ENCODE results near the gene UCK2. TPM values are rescaled to one million over a fixed set of nuclear protein-coding genes. Genes with fewer than 3 reads are reported as not detected.
A peak's percentile ranks its signal among the peaks of the same experiment; 100 is the strongest.
"Not testable (repeated sequence)": the region's sequence is repeated elsewhere in the genome, so short reads cannot be mapped to it uniquely, and the experiment has no call there.

UCK2 gene
- total and polyA plus RNA-seq, 9 of the 15 experiments (the other 6 are each of a cell fraction or from before 2014, with no cell fraction given), result 71.6 to 145 (median 95.8) TPM

DNA sequence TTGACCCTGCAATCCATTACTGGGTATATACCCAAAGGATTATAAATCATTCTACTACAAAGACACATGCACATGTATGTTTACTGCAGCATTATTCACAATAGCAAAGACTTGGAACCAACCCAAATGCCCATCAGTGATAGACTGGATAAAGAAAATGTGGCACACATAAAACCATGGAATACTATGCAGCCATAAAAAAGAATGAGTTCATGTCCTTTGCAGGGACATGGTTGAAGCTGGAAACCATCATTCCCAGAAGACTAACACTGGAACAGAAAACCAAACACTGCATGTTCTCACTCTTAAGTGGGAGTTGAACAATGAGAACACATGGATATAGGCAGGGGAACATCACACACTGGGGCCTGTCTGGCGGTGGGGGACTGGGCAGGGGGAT lies 22.9 kb upstream of the UCK2 start:
- ATAC-seq; POLR2A ChIA-PET; intact Hi-C loops (cut with micrococcal nuclease); H3K4me1 ChIP-seq (replicated peaks in 1 of 2; ENCODE audit: control insufficient read depth in 2 of 2, insufficient read depth in 2 of 2, low read length in 2 of 2); CTCF ChIA-PET (ENCODE audit: low intra/inter-chr PET ratio); H3K79me2 ChIP-seq (ENCODE audit: control insufficient read depth, insufficient read depth, low read length); BruUV-seq (replicated peaks); H3K9me1 ChIP-seq (ENCODE audit: control insufficient read depth, insufficient read depth, low read length); H3K4me2 ChIP-seq (ENCODE audit: insufficient read depth, low read length); H3K9me3 ChIP-seq (replicated peaks; ENCODE audit: control insufficient read depth, insufficient read depth, low read depth, low read length); H3K27ac ChIP-seq (ENCODE audit: extremely low read depth, low read depth, low read length); H3K27me3 ChIP-seq (ENCODE audit: control insufficient read depth in 2 of 2, insufficient read depth in 2 of 2, low read length in 2 of 2); H4K20me1 ChIP-seq (replicated peaks; ENCODE audit: control insufficient read depth, insufficient read depth, low read length); H3K9ac ChIP-seq (ENCODE audit: insufficient read depth in 1 of 2, low read depth in 2 of 2, low read length in 2 of 2); H3K36me3 ChIP-seq (ENCODE audit: control insufficient read depth, insufficient read depth, low read length); in situ Hi-C loops (cut with MboI); H2AFZ ChIP-seq (ENCODE audit: low read depth, low read length); FAIRE-seq; DNase-seq (ENCODE audit: extremely low read depth in 1 of 4, low spot score in 3 of 4); H3K4me3 ChIP-seq: not testable (repeated sequence)
- 9% methylated on average over 1 of the region's 1 CpG for WGBS (ENCODE audit: insufficient coverage, low coverage, missing lambda C conversion rate)
- TF ChIP-seq ZNF146 (CRISPR knock-in tag; IDR thresholded peaks at IDR 0.05; ENCODE audit: unreplicated experiment) (peak; percentile 83), BCOR (IDR thresholded peaks at IDR 0.05) (peak; percentile 57; the same call in 1 of the 2 replicates)

- H3K9me3 ChIP-seq (replicated peaks; ENCODE audit: control insufficient read depth, insufficient read depth, low read depth, low read length), result no peaks in the 10 kb centered on the region
- FAIRE-seq (no peak), DNase-seq (ENCODE audit: extremely low read depth in 1 of 4, low spot score in 3 of 4) (no peak), ATAC-seq (no peak)
- H4K20me1 ChIP-seq (replicated peaks; ENCODE audit: control insufficient read depth, insufficient read depth, low read length), result no peaks in the 10 kb centered on the region
- TF ChIP-seq GATAD2B (IDR thresholded peaks at IDR 0.05; ENCODE audit: borderline replicate concordance) (no peak), XRCC3 (IDR thresholded peaks at IDR 0.05) (no peak), ZNF274 (IDR thresholded peaks at IDR 0.05; ENCODE audit: borderline replicate concordance, low read depth, low read length) (no peak)
- H3K27me3 ChIP-seq (ENCODE audit: control insufficient read depth in 2 of 2, insufficient read depth in 2 of 2, low read length in 2 of 2), result no peaks in the 10 kb centered on the region
- in situ Hi-C loops (cut with MboI), result no loop called here
- no peak overlapping the region for H3K4me2 ChIP-seq (ENCODE audit: insufficient read depth, low read length)
- no peaks in the 10 kb centered on the region for H3K9me1 ChIP-seq (ENCODE audit: control insufficient read depth, insufficient read depth, low read length)
- POLR2A ChIA-PET, result no interaction called here
- no peaks in the 10 kb centered on the region for H3K4me1 ChIP-seq (replicated peaks in 1 of 2; ENCODE audit: control insufficient read depth in 2 of 2, insufficient read depth in 2 of 2, low read length in 2 of 2)
- no peak overlapping the region for H3K27ac ChIP-seq (ENCODE audit: extremely low read depth, low read depth, low read length)
- H3K79me2 ChIP-seq (ENCODE audit: control insufficient read depth, insufficient read depth, low read length), result no peaks in the 10 kb centered on the region
- no peak overlapping the region for H3K9ac ChIP-seq (ENCODE audit: insufficient read depth in 1 of 2, low read depth in 2 of 2, low read length in 2 of 2)
- no TSS peak for BruUV-seq (replicated peaks)
- H3K4me3 ChIP-seq, result no peak overlapping the region
- intact Hi-C loops (cut with micrococcal nuclease), result no loop called here
- no peak overlapping the region for H2AFZ ChIP-seq (ENCODE audit: low read depth, low read length)
- CTCF ChIA-PET (ENCODE audit: low intra/inter-chr PET ratio), result no interaction called here
- no peaks in the 10 kb centered on the region for H3K36me3 ChIP-seq (ENCODE audit: control insufficient read depth, insufficient read depth, low read length)
Observed at GRCh38 chr1:165807613-165808012, 19.8 kb upstream of the UCK2 start.

Data from K562 (cell line).